H1 (cell line): Measurements from ENCODE around the gene DGKZ. TPM values are rescaled to one million over a fixed set of nuclear protein-coding genes. Genes with fewer than 3 reads are reported as not detected.

Source experiments
- CTCF ChIA-PET: fragments of 300-600 bp; sonication (Branson Sonifier 250); formaldehyde crosslinking; loops from one replicate; lab custom pipeline; 2021; ENCODE audit not compliant: partially characterized antibody; lab: Charles Lee
- POLR2A ChIA-PET: fragments of 300-600 bp; sonication (Branson Sonifier 250); formaldehyde crosslinking; loops from one replicate; lab custom pipeline; 2021; ENCODE audit warnings: inconsistent platforms; ENCODE audit not compliant: partially characterized antibody; lab: Charles Lee
- DNase-seq, 2 experiments: peaks; one replicate each; pipeline versions ENCODE4 v3.0.0 to v3.0.0-alpha.2; 2010 to 2022; ENCODE audit warnings: low spot score in 2 of 2, low read depth in 1 of 2, mixed read lengths in 1 of 2
- FAIRE-seq: peaks from 2 replicates; lab custom pipeline; 2011; peaks lifted over from hg19 to GRCh38; lab: Jason Lieb, UNC
- H2AFZ ChIP-seq: 2 replicates; pipeline ENCODE4 v1.8.1; 2012; ENCODE audit warnings: low read length, inconsistent platforms
- H2AK5ac ChIP-seq: 2 replicates; pipeline ENCODE4 v1.6.1; 2013; ENCODE audit warnings: low read depth, low read length
- H2BK120ac ChIP-seq: replicated peaks from 2 replicates; pipeline ENCODE3; 2013; ENCODE audit warnings: low read depth, low read length, inconsistent platforms
- H2BK12ac ChIP-seq: 2 replicates; pipeline ENCODE4 v1.6.1; 2013; ENCODE audit warnings: low read depth, low read length
- H2BK15ac ChIP-seq: 2 replicates; pipeline ENCODE4 v1.6.1; 2013; ENCODE audit warnings: low read length
- H2BK20ac ChIP-seq: 2 replicates; pipeline ENCODE4 v1.6.1; 2013; ENCODE audit warnings: low read length
- H2BK5ac ChIP-seq: 2 replicates; pipeline ENCODE4 v1.6.1; 2013; ENCODE audit warnings: low read depth, low read length
- H3K14ac ChIP-seq: 2 replicates; pipeline ENCODE4 v1.6.1; 2013; ENCODE audit warnings: inconsistent platforms; ENCODE audit not compliant: insufficient read length
- H3K18ac ChIP-seq: 2 replicates; pipeline ENCODE4 v1.6.1; 2013; ENCODE audit warnings: low read length; ENCODE audit errors: extremely low read depth
- H3K23ac ChIP-seq: 2 replicates; pipeline ENCODE4 v1.6.1; 2013; ENCODE audit warnings: inconsistent platforms; ENCODE audit not compliant: insufficient read length
- H3K23me2 ChIP-seq: 2 replicates; pipeline ENCODE4 v1.6.1; 2013; ENCODE audit warnings: low read depth, low read length
- H3K27ac ChIP-seq: 2 replicates; pipeline ENCODE4 v1.6.1; 2011; ENCODE audit warnings: low read depth, low read length, inconsistent platforms
- H3K27me3 ChIP-seq, 4 experiments: replicated peaks in 1 of 4; 1 replicate in 1 of 4; 2 replicates in 3 of 4; pipeline versions ENCODE4 v1.6.1 to v1.8.1; 2011 to 2013; ENCODE audit warnings: low read length in 3 of 4, mild to moderate bottlenecking in 3 of 4, inconsistent platforms in 2 of 4, mixed read lengths in 2 of 4, moderate library complexity in 1 of 4; ENCODE audit not compliant: control insufficient read depth in 3 of 4, insufficient read depth in 3 of 4; ENCODE audit errors: extremely low read depth in 1 of 4
- H3K36me3 ChIP-seq, 4 experiments: 2 replicates each; pipeline versions ENCODE4 v1.6.1 to v1.8.1; 2011 to 2013; ENCODE audit warnings: mild to moderate bottlenecking in 4 of 4, low read length in 3 of 4, moderate library complexity in 2 of 4, control low read depth in 1 of 4, inconsistent platforms in 1 of 4; ENCODE audit not compliant: insufficient read depth in 4 of 4, control insufficient read depth in 2 of 4
- H3K4ac ChIP-seq: replicated peaks from 2 replicates; pipeline ENCODE3; 2013; ENCODE audit warnings: low read length, low read depth, mixed read lengths, inconsistent platforms; ENCODE audit not compliant: insufficient read length
- H3K4me1 ChIP-seq, 4 experiments: replicated peaks in 1 of 4; 1 replicate in 1 of 4; 2 replicates in 3 of 4; pipeline versions ENCODE4 v1.6.1 to v1.8.1; 2011 to 2013; ENCODE audit warnings: low read length in 3 of 4, inconsistent platforms in 2 of 4, mixed read lengths in 1 of 4; ENCODE audit not compliant: insufficient read depth in 4 of 4, control insufficient read depth in 3 of 4
- H3K4me2 ChIP-seq, 2 experiments: 2 replicates each; pipeline versions ENCODE4 v1.6.1 to v1.8.1; 2011 to 2013; ENCODE audit warnings: low read depth in 2 of 2, low read length in 2 of 2, control low read depth in 1 of 2, inconsistent platforms in 1 of 2, mild to moderate bottlenecking in 1 of 2; ENCODE audit not compliant: insufficient read depth in 1 of 2
- H3K4me3 ChIP-seq, 4 experiments: fragments of 200-600, 300-600 bp in 1 of 4; sonication (generic), shearing (Covaris generic), sonication (Bioruptor Twin) in 1 of 4; 2 replicates each; pipeline versions ENCODE4 v1.5.1 to v1.8.1; 2011 to 2016; ENCODE audit warnings: low read length in 4 of 4, low read depth in 3 of 4, control low read depth in 2 of 4, inconsistent platforms in 2 of 4, mild to moderate bottlenecking in 2 of 4, mixed read lengths in 1 of 4, moderate library complexity in 1 of 4; ENCODE audit not compliant: insufficient read depth in 2 of 4; ENCODE audit errors: extremely low read depth in 1 of 4
- H3K56ac ChIP-seq: replicated peaks from 2 replicates; pipeline ENCODE3; 2013; ENCODE audit warnings: low read depth, mild to moderate bottlenecking, mixed read lengths, low read length, inconsistent platforms; ENCODE audit not compliant: insufficient read length
- H3K79me1 ChIP-seq: 2 replicates; pipeline ENCODE4 v1.6.1; 2013; ENCODE audit warnings: low read depth, low read length, control low read depth
- H3K79me2 ChIP-seq, 2 experiments: 2 replicates each; pipeline versions ENCODE4 v1.6.1 to v1.8.1; 2012 to 2013; ENCODE audit warnings: low read length in 2 of 2, mild to moderate bottlenecking in 2 of 2, inconsistent platforms in 1 of 2; ENCODE audit not compliant: insufficient read depth in 2 of 2, control insufficient read depth in 1 of 2
- H3K9ac ChIP-seq, 4 experiments: replicated peaks in 1 of 4; 1 replicate in 1 of 4; 2 replicates in 3 of 4; pipeline versions ENCODE4 v1.6.1 to v1.8.1; 2011 to 2013; ENCODE audit warnings: low read depth in 3 of 4, low read length in 3 of 4, control low read depth in 2 of 4, mild to moderate bottlenecking in 2 of 4, moderate library complexity in 2 of 4, inconsistent platforms in 1 of 4; ENCODE audit errors: extremely low read depth in 1 of 4
- H3K9me3 ChIP-seq, 2 experiments: 2 replicates each; pipeline versions ENCODE4 v1.6.1 to v1.8.1; 2012 to 2013; ENCODE audit warnings: mild to moderate bottlenecking in 2 of 2, moderate library complexity in 2 of 2, control low read depth in 1 of 2, inconsistent platforms in 1 of 2, low read depth in 1 of 2, low read length in 1 of 2, mixed read lengths in 1 of 2; ENCODE audit not compliant: insufficient read depth in 2 of 2
- H4K20me1 ChIP-seq, 2 experiments: replicated peaks in 1 of 2; 2 replicates each; pipeline versions ENCODE3 to v1.8.1; 2011 to 2013; ENCODE audit warnings: inconsistent platforms in 2 of 2, low read length in 2 of 2, mild to moderate bottlenecking in 1 of 2; ENCODE audit not compliant: insufficient read depth in 2 of 2, control insufficient read depth in 1 of 2
- H4K5ac ChIP-seq: 2 replicates; pipeline ENCODE4 v1.6.1; 2013; ENCODE audit warnings: low read length, low read depth, mixed read lengths, inconsistent platforms; ENCODE audit not compliant: insufficient read length
- H4K8ac ChIP-seq: 2 replicates; pipeline ENCODE4 v1.8.0; 2013; ENCODE audit warnings: mild to moderate bottlenecking, moderate library complexity, low read length, inconsistent platforms; ENCODE audit not compliant: insufficient read depth; ENCODE audit errors: extremely low read depth
- H4K91ac ChIP-seq: replicated peaks from 2 replicates; pipeline ENCODE3; 2013; ENCODE audit warnings: low read length, mixed read lengths, inconsistent platforms; ENCODE audit not compliant: insufficient read length
- CBX5 ChIP-seq: fragments of 300-800, 300-1000 bp; sonication (generic); IDR thresholded peaks from 2 replicates; pipeline ENCODE4 v1.7.1; 2016; ENCODE audit warnings: antibody characterized with exemption, low read length, low read depth
- EP300 ChIP-seq, 2 experiments: IDR thresholded peaks; 1 replicate in 1 of 2; 2 replicates in 1 of 2; pipeline ENCODE4 v1.6.1; 2011 to 2012; ENCODE audit warnings: low read depth in 2 of 2, low read length in 2 of 2, mild to moderate bottlenecking in 2 of 2, borderline replicate concordance in 1 of 2, inconsistent platforms in 1 of 2, moderate library complexity in 1 of 2
- GTF2F1 ChIP-seq: IDR thresholded peaks from 2 replicates; pipeline ENCODE4 v1.6.1; 2012; ENCODE audit warnings: low read depth, low read length, improper control_type of control experiment, borderline replicate concordance
- HDAC2 ChIP-seq, 2 experiments: fragments of 300-600 bp in 1 of 2; sonication (generic) in 1 of 2; IDR thresholded peaks; 2 replicates each; pipeline ENCODE4 v1.6.1; 2011 to 2012; ENCODE audit warnings: low read depth in 2 of 2, low read length in 2 of 2, mild to moderate bottlenecking in 2 of 2, moderate library complexity in 2 of 2, borderline replicate concordance in 1 of 2, inconsistent platforms in 1 of 2
- SAP30 ChIP-seq: fragments of 300-600 bp; sonication (generic); IDR thresholded peaks from 2 replicates; pipeline ENCODE4 v1.7.1; 2012; ENCODE audit warnings: low read length, moderate library complexity, mild to moderate bottlenecking, inconsistent platforms; ENCODE audit not compliant: insufficient read depth, insufficient replicate concordance
- SP1 ChIP-seq: IDR thresholded peaks from 2 replicates; pipeline ENCODE4 v1.6.1; 2011; ENCODE audit warnings: low read depth, low read length
- WGBS, 2 experiments: shearing (Covaris generic) in 1 of 2; methylation state at CpG; one replicate each; pipeline versions ENCODE4 v1.1.6 to v1.1.7; 2013 to 2015; ENCODE audit warnings: low lambda C conversion rate in 2 of 2, mixed read lengths in 2 of 2, inconsistent platforms in 1 of 2, low coverage in 1 of 2, missing lambda C conversion rate in 1 of 2; ENCODE audit not compliant: insufficient replicate concordance in 2 of 2, insufficient coverage in 1 of 2, insufficient read length in 1 of 2; ENCODE audit errors: extremely low coverage in 1 of 2, missing lambda C conversion rate in 1 of 2; 5-methylcytosine and 5-hydroxymethylcytosine counted together
- polyA plus RNA-seq, 7 experiments: library from polyadenylated mRNA; depleted of rRNA in 3 of 7; stranded (reverse) in 5 of 7; unstranded in 2 of 7; fragments of >200 nt in 5 of 7; fragments of 200-250 nt in 2 of 7; gene quantifications; 1 replicate in 5 of 7; 2 replicates in 1 of 7; 4 replicates in 1 of 7; pipeline versions ENCODE4 v1.2.1 to v1.2.3, GENCODE V29; 2011 to 2013; ENCODE audit warnings: missing spikeins in 2 of 7, mixed read lengths in 2 of 7
- total RNA-seq: library from RNA; stranded (reverse); fragmentation: NEBNext Ultra II Directional; extraction: Animal tissue kit (Norgen Biotek cat#: 25700); gene quantifications from 2 replicates; pipeline ENCODE4 v1.2.1, GENCODE V29; 2021
- TF ChIP-seq, protein P1 (sequence below): IDR thresholded peaks from 2 replicates; pipeline ENCODE4 v1.6.1; 2011; ENCODE audit warnings: low read length, improper control_type of control experiment
- TF ChIP-seq, protein P2 (sequence below): IDR thresholded peaks from 2 replicates; pipeline ENCODE4 v1.6.1; 2012; ENCODE audit warnings: inconsistent platforms

Gene DGKZ
- total and polyA plus RNA-seq, 2 of the 8 experiments (the other 6 are each of a cell fraction or from before 2014, with no cell fraction given) = 84.4 to 184 TPM

GRCh38 chr11:46366260-46366659, 19.0 kb downstream of the DGKZ start:
- no peak overlapping the region for H2BK15ac ChIP-seq
- no peak overlapping the region for H4K8ac ChIP-seq
- no peak overlapping the region for H3K23ac ChIP-seq
- H2AK5ac ChIP-seq = no peak overlapping the region
- no peaks in the 10 kb centered on the region for H3K27me3 ChIP-seq
- WGBS, 2 experiments = 91% methylated on average over 11 of the region's 22 CpGs; no CpG with 5 or more reads in 1 of the 2 experiments
- H2BK5ac ChIP-seq = no peak overlapping the region
- H4K91ac ChIP-seq = no peak overlapping the region
- H3K56ac ChIP-seq = no peak overlapping the region
- H3K9me3 ChIP-seq = no peaks in the 10 kb centered on the region
- H3K27ac ChIP-seq = no peak overlapping the region
- ChIA-PET CTCF (interaction anchor here (0.8 to 44.5 kb wide), 14 partner anchors 11 to 127 kb away, joined by 3 to 1004 read pairs (median 6); partner anchors contain the start of genes CHRM4 and DGKZ), POLR2A (interaction anchor here (0.5 to 7.8 kb wide), 7 partner anchors 12 to 431 kb away, joined by 3 to 69 read pairs (median 5); partner anchors contain the start of genes DGKZ and MDK)
- FAIRE-seq = no peak
- no peak overlapping the region for H3K9ac ChIP-seq
- H2BK12ac ChIP-seq = no peak overlapping the region
- peaks cover 8 to 38% of the 10 kb centered on the region in 2 experiments for H4K20me1 ChIP-seq
- H2BK20ac ChIP-seq = no peak overlapping the region
- H3K4me2 ChIP-seq = no peak overlapping the region
- DNase-seq = no peak
- H3K79me1 ChIP-seq = peaks cover 17% of the 10 kb centered on the region
- TF ChIP-seq SP1 (no peak), CBX5 (no peak), GTF2F1 (no peak), HDAC2 (IDR thresholded peaks at IDR 0.05; ENCODE audit: borderline replicate concordance in 1 of 2, low read depth in 2 of 2, low read length in 2 of 2) (no peak), SAP30 (no peak), EP300 (IDR thresholded peaks at IDR 0.05; ENCODE audit: borderline replicate concordance in 1 of 2, low read depth in 2 of 2, low read length in 2 of 2) (no peak)
- TF ChIP-seq, protein P1, sequence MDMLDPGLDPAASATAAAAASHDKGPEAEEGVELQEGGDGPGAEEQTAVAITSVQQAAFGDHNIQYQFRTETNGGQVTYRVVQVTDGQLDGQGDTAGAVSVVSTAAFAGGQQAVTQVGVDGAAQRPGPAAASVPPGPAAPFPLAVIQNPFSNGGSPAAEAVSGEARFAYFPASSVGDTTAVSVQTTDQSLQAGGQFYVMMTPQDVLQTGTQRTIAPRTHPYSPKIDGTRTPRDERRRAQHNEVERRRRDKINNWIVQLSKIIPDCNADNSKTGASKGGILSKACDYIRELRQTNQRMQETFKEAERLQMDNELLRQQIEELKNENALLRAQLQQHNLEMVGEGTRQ = no peak
- TF ChIP-seq, protein P2, sequence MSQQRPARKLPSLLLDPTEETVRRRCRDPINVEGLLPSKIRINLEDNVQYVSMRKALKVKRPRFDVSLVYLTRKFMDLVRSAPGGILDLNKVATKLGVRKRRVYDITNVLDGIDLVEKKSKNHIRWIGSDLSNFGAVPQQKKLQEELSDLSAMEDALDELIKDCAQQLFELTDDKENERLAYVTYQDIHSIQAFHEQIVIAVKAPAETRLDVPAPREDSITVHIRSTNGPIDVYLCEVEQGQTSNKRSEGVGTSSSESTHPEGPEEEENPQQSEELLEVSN = no peak
- no peak overlapping the region for H2AFZ ChIP-seq
- no peak overlapping the region for H3K4me3 ChIP-seq
- no peak overlapping the region for H4K5ac ChIP-seq
- H2BK120ac ChIP-seq = no peak overlapping the region
- no peak overlapping the region for H3K14ac ChIP-seq
- H3K18ac ChIP-seq = no peak overlapping the region
- H3K23me2 ChIP-seq = no peaks in the 10 kb centered on the region
- peaks cover 2 to 7% (median 4%) of the 10 kb centered on the region in 4 experiments; a peak in 5 of 8 replicates for H3K36me3 ChIP-seq
- peaks cover 0 to 34% of the 10 kb centered on the region in 2 experiments; a peak in 2 of 4 replicates for H3K79me2 ChIP-seq
- peaks cover 0 to 23% (median 14%) of the 10 kb centered on the region in 4 experiments; a peak in 6 of 7 replicates for H3K4me1 ChIP-seq
- no peak overlapping the region for H3K4ac ChIP-seq
